A673 (cell line): Measurements from ENCODE around the gene LRRC37A2.
"Not testable (repeated sequence)": the region's sequence is repeated elsewhere in the genome, so short reads cannot be mapped to it uniquely, and the experiment has no call there.

Source experiments
- EZH2 ChIP-seq: fragments of 200-600 bp; sonication (generic); IDR thresholded peaks from 2 replicates; pipeline ENCODE4 v1.6.1; 2017; ENCODE audit warnings: borderline replicate concordance, low read depth, mild to moderate bottlenecking, mixed read lengths, antibody characterized with exemption, low read length; ENCODE audit not compliant: poor library complexity, severe bottlenecking
- TF ChIP-seq, protein P1 (sequence below): fragments of 300-800, 200-600 bp; sonication (generic); conservative IDR thresholded peaks from 2 replicates; pipeline ENCODE4 v1.5.1; 2017; ENCODE audit warnings: low read depth, mild to moderate bottlenecking, antibody characterized with exemption, low read length, moderate library complexity, mixed read lengths

DNA sequence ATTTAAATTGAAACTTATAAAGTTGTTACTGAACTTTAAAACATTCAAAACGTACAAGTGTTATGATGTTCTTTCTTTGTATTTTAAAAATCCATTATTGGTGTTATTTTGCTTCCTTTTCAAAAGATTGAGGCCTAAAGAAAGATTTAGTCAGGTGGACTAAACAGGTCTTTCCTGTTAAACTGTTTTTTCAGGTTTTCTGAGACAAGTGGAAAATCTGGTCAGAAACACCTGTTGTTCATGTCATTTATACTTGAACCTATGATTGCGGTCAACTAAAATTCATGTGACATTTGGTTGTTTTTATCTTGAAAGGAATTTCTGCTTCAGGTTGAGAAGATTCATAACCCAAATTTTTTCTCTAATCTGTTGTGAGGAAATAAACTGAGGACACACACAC is 31.0 kb upstream of the LRRC37A2 start:
- TF ChIP-seq, protein P1, sequence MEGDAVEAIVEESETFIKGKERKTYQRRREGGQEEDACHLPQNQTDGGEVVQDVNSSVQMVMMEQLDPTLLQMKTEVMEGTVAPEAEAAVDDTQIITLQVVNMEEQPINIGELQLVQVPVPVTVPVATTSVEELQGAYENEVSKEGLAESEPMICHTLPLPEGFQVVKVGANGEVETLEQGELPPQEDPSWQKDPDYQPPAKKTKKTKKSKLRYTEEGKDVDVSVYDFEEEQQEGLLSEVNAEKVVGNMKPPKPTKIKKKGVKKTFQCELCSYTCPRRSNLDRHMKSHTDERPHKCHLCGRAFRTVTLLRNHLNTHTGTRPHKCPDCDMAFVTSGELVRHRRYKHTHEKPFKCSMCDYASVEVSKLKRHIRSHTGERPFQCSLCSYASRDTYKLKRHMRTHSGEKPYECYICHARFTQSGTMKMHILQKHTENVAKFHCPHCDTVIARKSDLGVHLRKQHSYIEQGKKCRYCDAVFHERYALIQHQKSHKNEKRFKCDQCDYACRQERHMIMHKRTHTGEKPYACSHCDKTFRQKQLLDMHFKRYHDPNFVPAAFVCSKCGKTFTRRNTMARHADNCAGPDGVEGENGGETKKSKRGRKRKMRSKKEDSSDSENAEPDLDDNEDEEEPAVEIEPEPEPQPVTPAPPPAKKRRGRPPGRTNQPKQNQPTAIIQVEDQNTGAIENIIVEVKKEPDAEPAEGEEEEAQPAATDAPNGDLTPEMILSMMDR = not testable (repeated sequence)
- not testable (repeated sequence) for TF ChIP-seq EZH2
